ENCODE measurements around the gene SLC24A2. TPM values are rescaled to one million over a fixed set of nuclear protein-coding genes. Genes with fewer than 3 reads are reported as not detected.

Gene SLC24A2
- total RNA-seq, 4 donors from 2014 or later: not detected

- H3K9me3 ChIP-seq: no peaks in the 10 kb centered on the region
- H3K27me3 ChIP-seq: no peaks in the 10 kb centered on the region
- TF ChIP-seq POLR2A (IDR thresholded peaks at IDR 0.05) (no peak), CTCF (IDR thresholded peaks at IDR 0.05) (no peak)
- no peak for DNase-seq
- H3K4me1 ChIP-seq: no peaks in the 10 kb centered on the region
- H3K27ac ChIP-seq: no peak overlapping the region
- intact Hi-C loops (cut with DNase I): no loop called here
- H3K36me3 ChIP-seq: no peaks in the 10 kb centered on the region
- WGBS, 2 donors: 39 to 45% methylated on average over 3 of the region's 3 CpGs
- no peak overlapping the region for H3K4me3 ChIP-seq (replicated peaks in 1 of 3)
Observed at GRCh38 chr9:19799784-19800183, 10.9 kb upstream of the SLC24A2 start.

- H3K9me3 ChIP-seq: no peaks in the 10 kb centered on the region
- H3K36me3 ChIP-seq: no peaks in the 10 kb centered on the region
- WGBS, 2 donors: 3 to 4% methylated on average over 8 to 24 of the region's 24 CpGs
- no peak for DNase-seq
- H3K4me1 ChIP-seq: peaks cover 0 to 7% of the 10 kb centered on the region in 2 donors
- intact Hi-C loops (cut with DNase I): no loop called here
- H3K27me3 ChIP-seq: no peaks in the 10 kb centered on the region
- no peak overlapping the region for H3K4me3 ChIP-seq (replicated peaks in 1 of 3)
- H3K27ac ChIP-seq: no peak overlapping the region
- TF ChIP-seq POLR2A (IDR thresholded peaks at IDR 0.05): no peak
- no peak for TF ChIP-seq CTCF (IDR thresholded peaks at IDR 0.05)
Observed at GRCh38 chr9:19788152-19788551, 685 bp downstream of the SLC24A2 start.

- Histone ChIP-seq H3K27me3 (no peaks in the 10 kb centered on the region), H3K4me1 (peaks cover 0 to 7% of the 10 kb centered on the region in 2 donors), H3K27ac (no peak overlapping the region), H3K36me3 (no peaks in the 10 kb centered on the region), H3K4me3 (replicated peaks in 1 of 3) (no peak overlapping the region), H3K9me3 (no peaks in the 10 kb centered on the region)
- 18 to 23% methylated on average over 4 of the region's 4 CpGs for WGBS, 2 donors
- TF ChIP-seq CTCF (IDR thresholded peaks at IDR 0.05): no peak
- TF ChIP-seq POLR2A (IDR thresholded peaks at IDR 0.05): no peak
- DNase-seq: no peak
- intact Hi-C loops (cut with DNase I): no loop called here
Observed at GRCh38 chr9:19787672-19788071, 1.2 kb downstream of the SLC24A2 start.

- Histone ChIP-seq H3K9me3 (no peaks in the 10 kb centered on the region), H3K4me1 (peaks cover 0 to 7% of the 10 kb centered on the region in 2 donors), H3K4me3 (replicated peaks in 1 of 3) (no peak overlapping the region), H3K36me3 (no peaks in the 10 kb centered on the region), H3K27ac (no peak overlapping the region), H3K27me3 (no peaks in the 10 kb centered on the region)
- intact Hi-C loops (cut with DNase I): no loop called here
- WGBS, 2 donors: 67 to 68% methylated on average over 1 of the region's 1 CpG
- no peak for DNase-seq
- no peak for TF ChIP-seq POLR2A (IDR thresholded peaks at IDR 0.05)
- TF ChIP-seq CTCF (IDR thresholded peaks at IDR 0.05): no peak
Observed at GRCh38 chr9:19785230-19785629, 3.6 kb downstream of the SLC24A2 start.

GRCh38 chr9:19784136-19784535 lies 4.7 kb downstream of the SLC24A2 start:
- Histone ChIP-seq H3K36me3 (no peaks in the 10 kb centered on the region), H3K27ac (no peak overlapping the region), H3K9me3 (no peaks in the 10 kb centered on the region), H3K27me3 (no peaks in the 10 kb centered on the region), H3K4me1 (peaks cover 0 to 7% of the 10 kb centered on the region in 2 donors), H3K4me3 (replicated peaks in 1 of 3) (no peak overlapping the region)
- no peak for TF ChIP-seq CTCF (IDR thresholded peaks at IDR 0.05)
- no peak for TF ChIP-seq POLR2A (IDR thresholded peaks at IDR 0.05)
- whole genome bisulfite sequencing, 2 donors: 88 to 92% methylated on average over 4 of the region's 4 CpGs
- intact Hi-C loops (cut with DNase I): no loop called here
- DNase-seq: no peak
